HL-60 (cell line): ENCODE data around the gene SLC25A14.

Experiments
- POLR2AphosphoS5 ChIP-seq: IDR thresholded peaks from 2 replicates; pipeline ENCODE4 v1.6.1; 2012; ENCODE audit warnings: low read depth
- TF ChIP-seq, protein P1 (sequence below): IDR thresholded peaks from one replicate; pipeline ENCODE4 v1.5.1; 2011; ENCODE audit warnings: low read length, control low read depth, inconsistent platforms; ENCODE audit not compliant: insufficient read depth

DNA sequence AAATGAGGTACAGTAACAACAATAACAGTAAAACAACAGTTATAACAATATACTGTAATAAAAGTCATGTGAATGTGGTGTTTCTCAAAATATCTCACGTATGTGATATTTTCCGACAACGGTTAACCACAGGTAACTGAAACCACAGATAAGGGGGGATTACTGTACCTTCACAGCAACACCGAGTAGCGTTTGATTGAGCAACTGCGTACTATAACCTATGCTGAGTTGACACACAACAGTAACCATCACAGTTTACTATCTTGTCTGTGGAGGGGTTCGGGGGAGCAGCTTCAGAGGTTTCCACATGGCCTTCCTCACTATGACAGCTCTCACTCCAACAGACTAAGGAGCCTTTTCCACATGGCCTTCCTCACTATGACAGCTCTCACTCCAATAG lies 75.5 kb downstream of the SLC25A14 start:
- TF ChIP-seq, protein P1, sequence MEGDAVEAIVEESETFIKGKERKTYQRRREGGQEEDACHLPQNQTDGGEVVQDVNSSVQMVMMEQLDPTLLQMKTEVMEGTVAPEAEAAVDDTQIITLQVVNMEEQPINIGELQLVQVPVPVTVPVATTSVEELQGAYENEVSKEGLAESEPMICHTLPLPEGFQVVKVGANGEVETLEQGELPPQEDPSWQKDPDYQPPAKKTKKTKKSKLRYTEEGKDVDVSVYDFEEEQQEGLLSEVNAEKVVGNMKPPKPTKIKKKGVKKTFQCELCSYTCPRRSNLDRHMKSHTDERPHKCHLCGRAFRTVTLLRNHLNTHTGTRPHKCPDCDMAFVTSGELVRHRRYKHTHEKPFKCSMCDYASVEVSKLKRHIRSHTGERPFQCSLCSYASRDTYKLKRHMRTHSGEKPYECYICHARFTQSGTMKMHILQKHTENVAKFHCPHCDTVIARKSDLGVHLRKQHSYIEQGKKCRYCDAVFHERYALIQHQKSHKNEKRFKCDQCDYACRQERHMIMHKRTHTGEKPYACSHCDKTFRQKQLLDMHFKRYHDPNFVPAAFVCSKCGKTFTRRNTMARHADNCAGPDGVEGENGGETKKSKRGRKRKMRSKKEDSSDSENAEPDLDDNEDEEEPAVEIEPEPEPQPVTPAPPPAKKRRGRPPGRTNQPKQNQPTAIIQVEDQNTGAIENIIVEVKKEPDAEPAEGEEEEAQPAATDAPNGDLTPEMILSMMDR = no peak
- TF ChIP-seq POLR2AphosphoS5 = no peak
